ENCODE measurements around the gene PRSS21. TPM values are rescaled to one million over a fixed set of nuclear protein-coding genes. Genes with fewer than 3 reads are reported as not detected.

PRSS21 gene
- total RNA-seq, 5 donors from 2014 or later (not counting 1 experiment from before 2014, with no cell fraction given): 0.90 to 8.3 (median 3.3) TPM

- WGBS (ENCODE audit: insufficient coverage): 74% methylated on average over 14 of the region's 15 CpGs
- no peak for ATAC-seq (replicated peaks in 1 of 4)
- Histone ChIP-seq H3K4me3 (ENCODE audit: control insufficient read depth in 1 of 2, extremely low read depth in 1 of 2, low read length in 1 of 2) (no peak overlapping the region), H3K27me3 (replicated peaks in 1 of 2; ENCODE audit: control insufficient read depth in 2 of 2, extremely low read depth in 1 of 2, insufficient read depth in 2 of 2, low read length in 1 of 2) (peaks cover 0 to 52% of the 10 kb centered on the region in 2 experiments), H3K27ac (ENCODE audit: low read length) (no peak overlapping the region), H3K9me3 (no peaks in the 10 kb centered on the region), H3K36me3 (ENCODE audit: control insufficient read depth in 2 of 2, extremely low read depth in 1 of 2, insufficient read depth in 1 of 2, low read length in 1 of 2) (no peaks in the 10 kb centered on the region), H3K4me1 (ENCODE audit: control insufficient read depth in 1 of 2, extremely low read depth in 1 of 2, insufficient read depth in 2 of 2, low read length in 2 of 2) (peaks cover 0 to 4% of the 10 kb centered on the region in 2 experiments)
- DNase-seq: no peak
- ChIA-PET CTCF (no interaction called here), POLR2A (no interaction called here)
- no peaks in the 10 kb centered on the region for H3K36me3 Mint-ChIP-seq
- H3K27ac Mint-ChIP-seq: no peak overlapping the region
- no peak overlapping the region for H3K4me3 Mint-ChIP-seq
- no peaks in the 10 kb centered on the region for H3K4me1 Mint-ChIP-seq
- peaks cover 0 to 3% (median 0%) of the 10 kb centered on the region in 3 donors for H3K9me3 Mint-ChIP-seq
- H3K27me3 Mint-ChIP-seq: peaks cover 17 to 49% of the 10 kb centered on the region in 2 donors
Observed at GRCh38 chr16:2811703-2812471, 5.2 kb upstream of the PRSS21 start.

GRCh38 chr16:2813771-2814221 lies 3.2 kb upstream of the PRSS21 start:
- no peak for DNase-seq

GRCh38 chr16:2814551-2815298 lies 2.3 kb upstream of the PRSS21 start:
- CTCF ChIA-PET: no interaction called here
- no peaks in the 10 kb centered on the region for H3K36me3 Mint-ChIP-seq
- no peaks in the 10 kb centered on the region for H3K4me1 Mint-ChIP-seq
- DNase-seq: no peak
- H3K27me3 Mint-ChIP-seq: peaks cover 8 to 32% of the 10 kb centered on the region in 2 donors
- H3K9me3 ChIP-seq: no peaks in the 10 kb centered on the region
- H3K4me1 ChIP-seq (ENCODE audit: control insufficient read depth in 1 of 2, extremely low read depth in 1 of 2, insufficient read depth in 2 of 2, low read length in 2 of 2): peaks cover 0 to 5% of the 10 kb centered on the region in 2 experiments
- H3K36me3 ChIP-seq (ENCODE audit: control insufficient read depth in 2 of 2, extremely low read depth in 1 of 2, insufficient read depth in 1 of 2, low read length in 1 of 2): no peaks in the 10 kb centered on the region
- no peak overlapping the region for H3K27ac ChIP-seq (ENCODE audit: low read length)
- no peak for ATAC-seq (replicated peaks in 1 of 4)
- no peak overlapping the region for H3K4me3 ChIP-seq (ENCODE audit: control insufficient read depth in 1 of 2, extremely low read depth in 1 of 2, low read length in 1 of 2)
- no peak overlapping the region for H3K4me3 Mint-ChIP-seq
- H3K27me3 ChIP-seq (replicated peaks in 1 of 2; ENCODE audit: control insufficient read depth in 2 of 2, extremely low read depth in 1 of 2, insufficient read depth in 2 of 2, low read length in 1 of 2): peaks cover 0 to 50% of the 10 kb centered on the region in 2 experiments
- POLR2A ChIA-PET: no interaction called here
- WGBS (ENCODE audit: insufficient coverage): 89% methylated on average over 14 of the region's 20 CpGs
- H3K9me3 Mint-ChIP-seq: no peaks in the 10 kb centered on the region
- no peak overlapping the region for H3K27ac Mint-ChIP-seq

More at GRCh38 chr16:2813771-2814221, 3.2 kb upstream of the PRSS21 start:
- Mint-ChIP-seq H3K4me1 (no peaks in the 10 kb centered on the region), H3K9me3 (peaks cover 0 to 3% (median 0%) of the 10 kb centered on the region in 3 donors), H3K4me3 (no peak overlapping the region), H3K27me3 (peaks cover 8 to 38% of the 10 kb centered on the region in 2 donors), H3K36me3 (no peaks in the 10 kb centered on the region), H3K27ac (no peak overlapping the region)
- WGBS (ENCODE audit: insufficient coverage): 68% methylated on average over 6 of the region's 7 CpGs
- peaks cover 0 to 5% of the 10 kb centered on the region in 2 experiments for H3K4me1 ChIP-seq (ENCODE audit: control insufficient read depth in 1 of 2, extremely low read depth in 1 of 2, insufficient read depth in 2 of 2, low read length in 2 of 2)
- no peak for ATAC-seq (replicated peaks in 1 of 4)
- H3K27me3 ChIP-seq (replicated peaks in 1 of 2; ENCODE audit: control insufficient read depth in 2 of 2, extremely low read depth in 1 of 2, insufficient read depth in 2 of 2, low read length in 1 of 2): peaks cover 0 to 41% of the 10 kb centered on the region in 2 experiments
- no peak overlapping the region for H3K4me3 ChIP-seq (ENCODE audit: control insufficient read depth in 1 of 2, extremely low read depth in 1 of 2, low read length in 1 of 2)
- no peaks in the 10 kb centered on the region for H3K9me3 ChIP-seq
- no peak overlapping the region for H3K27ac ChIP-seq (ENCODE audit: low read length)
- ChIA-PET POLR2A (no interaction called here), CTCF (no interaction called here)
- H3K36me3 ChIP-seq (ENCODE audit: control insufficient read depth in 2 of 2, extremely low read depth in 1 of 2, insufficient read depth in 1 of 2, low read length in 1 of 2): no peaks in the 10 kb centered on the region

- CTCF ChIA-PET: interaction anchor here in 1 of 2 donors (0.6 kb wide), 1 partner anchor 104 kb away, joined by 5 read pairs; no protein-coding TSS in a partner anchor
- Histone ChIP-seq H3K4me1 (ENCODE audit: control insufficient read depth in 1 of 2, extremely low read depth in 1 of 2, insufficient read depth in 2 of 2, low read length in 2 of 2) (peaks cover 0 to 5% of the 10 kb centered on the region in 2 experiments), H3K4me3 (ENCODE audit: control insufficient read depth in 1 of 2, extremely low read depth in 1 of 2, low read length in 1 of 2) (no peak overlapping the region), H3K36me3 (ENCODE audit: control insufficient read depth in 2 of 2, extremely low read depth in 1 of 2, insufficient read depth in 1 of 2, low read length in 1 of 2) (no peaks in the 10 kb centered on the region), H3K9me3 (no peaks in the 10 kb centered on the region), H3K27ac (ENCODE audit: low read length) (no peak overlapping the region), H3K27me3 (replicated peaks in 1 of 2; ENCODE audit: control insufficient read depth in 2 of 2, extremely low read depth in 1 of 2, insufficient read depth in 2 of 2, low read length in 1 of 2) (peaks cover 0 to 52% of the 10 kb centered on the region in 2 experiments)
- WGBS (ENCODE audit: insufficient coverage): 79% methylated on average over 10 of the region's 10 CpGs
- DNase-seq: no peak
- ATAC-seq (replicated peaks in 1 of 4): no peak
- Mint-ChIP-seq H3K9me3 (no peaks in the 10 kb centered on the region), H3K27me3 (peaks cover 5 to 29% of the 10 kb centered on the region in 2 donors), H3K4me1 (no peaks in the 10 kb centered on the region), H3K27ac (no peak overlapping the region), H3K36me3 (no peaks in the 10 kb centered on the region), H3K4me3 (no peak overlapping the region)
- POLR2A ChIA-PET: no interaction called here
Observed at GRCh38 chr16:2815299-2815771, 1.7 kb upstream of the PRSS21 start.

- 92% methylated on average over 39 of the region's 68 CpGs for WGBS (ENCODE audit: insufficient coverage)
- no peaks in the 10 kb centered on the region for H3K36me3 ChIP-seq (ENCODE audit: control insufficient read depth in 2 of 2, extremely low read depth in 1 of 2, insufficient read depth in 1 of 2, low read length in 1 of 2)
- H3K27me3 Mint-ChIP-seq: peaks cover 0 to 16% of the 10 kb centered on the region in 2 donors
- no peak for DNase-seq
- H3K9me3 ChIP-seq: no peaks in the 10 kb centered on the region
- ATAC-seq (replicated peaks in 1 of 4): peak in 2 of 4 experiments; percentile 8 to 34
- no peak overlapping the region for H3K27ac ChIP-seq (ENCODE audit: low read length)
- no peaks in the 10 kb centered on the region for H3K9me3 Mint-ChIP-seq
- CTCF ChIA-PET: interaction anchor here in 1 of 2 donors (0.6 kb wide), 1 partner anchor 41 kb away, joined by 4 read pairs; the partner anchor contains the start of gene PRSS22
- H3K4me1 Mint-ChIP-seq: no peaks in the 10 kb centered on the region
- H3K27me3 ChIP-seq (replicated peaks in 1 of 2; ENCODE audit: control insufficient read depth in 2 of 2, extremely low read depth in 1 of 2, insufficient read depth in 2 of 2, low read length in 1 of 2): peaks cover 0 to 39% of the 10 kb centered on the region in 2 experiments
- H3K4me1 ChIP-seq (ENCODE audit: control insufficient read depth in 1 of 2, extremely low read depth in 1 of 2, insufficient read depth in 2 of 2, low read length in 2 of 2): peaks cover 0 to 5% of the 10 kb centered on the region in 2 experiments
- no peak overlapping the region for H3K27ac Mint-ChIP-seq
- no peak overlapping the region for H3K4me3 ChIP-seq (ENCODE audit: control insufficient read depth in 1 of 2, extremely low read depth in 1 of 2, low read length in 1 of 2)
- H3K36me3 Mint-ChIP-seq: no peaks in the 10 kb centered on the region
- H3K4me3 Mint-ChIP-seq: peak overlapping the region in 1 of 3 donors; percentile 31
- POLR2A ChIA-PET: no interaction called here
Observed at GRCh38 chr16:2817340-2818271, 569 bp downstream of the PRSS21 start.
